ACHN (cell line): ENCODE measurements around the gene ZMAT5.
A peak's percentile ranks its signal among the peaks of the same experiment; 100 is the strongest.
"Not testable (repeated sequence)": the region's sequence is repeated elsewhere in the genome, so short reads cannot be mapped to it uniquely, and the experiment has no call there.

Source experiments
- DNase-seq: peaks from one replicate; pipeline ENCODE4 v3.0.0-alpha.2; 2015
- in situ Hi-C: cut with HindIII; loops from 2 replicates; pipeline ENCODE4 v1.10.0; 2017; ENCODE audit warnings: low sequenced_read_pairs, low pct_ligation_motif_present, low pct_unique_long_range_greater_than_20kb

ZMAT5 gene

DNA sequence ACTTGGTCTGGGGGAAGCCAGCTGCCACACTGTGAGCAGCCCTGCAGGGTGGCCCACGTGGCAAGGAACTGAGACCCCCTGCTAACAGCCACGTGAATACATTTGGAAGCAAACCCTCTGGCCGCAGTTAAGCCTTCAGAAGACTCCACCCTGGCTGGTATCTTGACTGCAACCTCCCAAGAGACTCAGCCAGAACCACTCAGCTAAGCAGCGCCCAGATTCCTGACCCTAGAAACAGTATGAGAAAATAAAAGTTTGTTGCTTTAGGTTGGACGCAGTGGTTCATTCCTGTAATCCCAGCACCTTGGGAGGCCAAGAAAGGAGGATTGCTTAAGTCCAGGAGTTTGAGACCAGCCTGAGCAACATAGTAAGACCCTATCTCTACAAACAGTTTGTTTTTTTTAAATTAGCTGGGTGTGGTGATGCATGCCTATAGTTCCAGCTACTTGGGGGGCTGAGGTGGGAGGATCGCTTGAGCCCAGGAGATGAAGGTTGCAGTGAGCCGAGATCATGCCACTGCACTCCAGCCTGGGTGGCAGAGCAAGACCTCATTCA is 8.7 kb downstream of the ZMAT5 start:
- no peak for DNase-seq
- in situ Hi-C loops = no loop called here

GRCh38 chr22:29757096-29757495 is 9.7 kb downstream of the ZMAT5 start:
- in situ Hi-C loops = no loop called here

GRCh38 chr22:29756341-29756740 is 10.5 kb downstream of the ZMAT5 start:
- DNase-seq = no peak
- in situ Hi-C loops = no loop called here

More at GRCh38 chr22:29757096-29757495, 9.7 kb downstream of the ZMAT5 start:
- DNase-seq = no peak

GRCh38 chr22:29755889-29756288 is 10.9 kb downstream of the ZMAT5 start:
- no peak for DNase-seq
- in situ Hi-C loops = no loop called here

- DNase-seq, in situ Hi-C loops: not testable (repeated sequence)
Observed at GRCh38 chr22:29754658-29755395, 12.0 kb downstream of the ZMAT5 start.

DNA sequence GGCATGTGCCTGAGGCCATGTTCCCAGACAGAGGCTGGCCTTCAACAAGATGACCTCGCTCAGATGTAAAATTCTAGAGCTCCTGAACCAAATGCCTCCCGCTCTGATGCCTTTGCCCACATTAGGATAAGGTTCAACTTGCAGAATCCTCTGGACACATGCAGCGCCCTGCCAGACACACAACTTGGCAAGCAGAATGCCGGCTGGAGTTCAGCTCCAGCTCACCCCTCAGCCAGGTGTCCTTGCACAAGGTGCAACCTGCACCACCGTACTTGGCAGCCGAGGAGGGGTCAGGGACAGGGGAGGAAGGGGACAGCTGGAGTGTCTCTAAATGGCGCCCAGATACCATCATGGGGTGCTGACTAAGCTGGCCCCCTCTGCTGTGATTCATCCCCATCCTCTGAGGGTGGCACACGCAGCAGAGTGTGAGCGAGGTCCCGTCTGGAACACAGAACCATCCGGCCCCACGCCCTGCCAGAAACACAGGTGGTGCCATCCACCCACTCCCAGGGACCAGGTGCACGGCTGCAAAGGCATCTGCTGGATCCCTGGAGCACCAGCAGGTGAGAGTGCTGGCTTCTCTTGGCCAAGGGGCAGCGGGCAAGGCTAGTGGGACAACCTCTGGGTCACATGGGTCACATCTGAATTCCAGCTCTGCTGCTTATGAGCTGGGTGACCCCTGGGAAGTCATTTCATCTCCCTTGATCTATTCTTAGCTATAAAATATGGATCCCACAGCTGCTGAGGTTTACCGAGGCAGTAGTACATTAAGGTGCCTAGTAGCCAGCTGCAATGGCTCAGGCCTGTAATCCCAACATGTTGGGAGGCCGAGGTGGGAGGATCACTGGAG is 12.8 kb downstream of the ZMAT5 start:
- DNase-seq = no peak
- in situ Hi-C loops = no loop called here

GRCh38 chr22:29751669-29752068 is 15.1 kb downstream of the ZMAT5 start:
- no peak for DNase-seq
- in situ Hi-C loops = no loop called here

GRCh38 chr22:29750559-29751538 is 16.0 kb downstream of the ZMAT5 start:
- in situ Hi-C loops = no loop called here
- DNase-seq = no peak

GRCh38 chr22:29750029-29750428 is 16.8 kb downstream of the ZMAT5 start:
- no peak for DNase-seq
- in situ Hi-C loops = no loop called here

DNA sequence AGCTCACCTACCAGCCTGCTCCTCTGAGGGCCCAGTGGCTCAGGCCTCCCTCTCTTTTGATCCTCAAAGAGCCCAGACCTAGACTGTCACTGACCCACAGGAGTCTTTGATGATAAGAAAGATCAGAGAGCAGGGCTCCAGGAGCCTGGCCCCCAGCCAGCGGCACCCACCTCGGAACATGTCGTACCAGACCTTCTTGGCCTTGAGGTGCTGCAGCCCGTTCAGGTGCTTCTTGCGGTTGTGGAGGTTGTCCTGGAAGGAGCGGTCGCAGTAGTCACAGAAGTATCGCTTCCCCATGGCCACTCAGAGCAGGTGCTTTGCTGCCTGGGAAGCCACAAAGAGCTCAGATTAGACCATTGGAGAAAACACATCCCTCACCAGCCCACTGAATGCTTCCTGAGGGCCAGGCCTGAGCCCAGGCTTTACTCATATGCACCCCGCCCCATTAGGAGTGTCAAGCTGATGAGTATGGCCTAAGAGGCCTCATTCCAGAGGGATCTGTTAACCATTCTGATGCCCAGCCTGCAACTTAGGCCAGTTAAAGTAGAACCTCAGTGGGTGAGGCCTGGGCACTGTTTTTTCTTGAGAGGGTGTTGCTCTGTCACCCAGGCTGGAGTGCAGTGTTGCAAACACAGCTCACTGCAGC is 18.4 kb downstream of the ZMAT5 start:
- DNase-seq = no peak
- in situ Hi-C loops = no loop called here

GRCh38 chr22:29747832-29748231 is 19.0 kb downstream of the ZMAT5 start:
- in situ Hi-C loops = no loop called here
- no peak for DNase-seq

DNA sequence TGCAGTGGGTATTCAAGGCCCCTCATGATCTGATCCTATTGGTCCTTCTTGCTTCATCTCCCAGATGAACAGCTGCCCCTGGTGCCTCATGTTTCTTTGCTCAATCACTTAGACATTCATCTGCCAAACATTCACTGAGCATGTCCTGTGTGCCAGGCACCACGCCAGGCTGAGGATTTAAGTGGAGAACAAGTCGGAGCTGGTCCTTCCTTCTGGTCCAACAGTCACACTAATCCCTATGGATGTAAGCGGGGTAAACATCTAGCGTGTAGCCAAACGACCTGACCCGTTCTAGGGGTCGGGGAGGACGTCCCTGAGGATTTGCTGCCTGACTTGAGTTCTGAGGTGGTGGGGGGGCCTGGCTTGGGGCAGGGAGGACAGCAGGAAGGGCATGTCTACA is 21.9 kb downstream of the ZMAT5 start:
- DNase-seq = peak; percentile 25
- in situ Hi-C loops = no loop called here

DNA sequence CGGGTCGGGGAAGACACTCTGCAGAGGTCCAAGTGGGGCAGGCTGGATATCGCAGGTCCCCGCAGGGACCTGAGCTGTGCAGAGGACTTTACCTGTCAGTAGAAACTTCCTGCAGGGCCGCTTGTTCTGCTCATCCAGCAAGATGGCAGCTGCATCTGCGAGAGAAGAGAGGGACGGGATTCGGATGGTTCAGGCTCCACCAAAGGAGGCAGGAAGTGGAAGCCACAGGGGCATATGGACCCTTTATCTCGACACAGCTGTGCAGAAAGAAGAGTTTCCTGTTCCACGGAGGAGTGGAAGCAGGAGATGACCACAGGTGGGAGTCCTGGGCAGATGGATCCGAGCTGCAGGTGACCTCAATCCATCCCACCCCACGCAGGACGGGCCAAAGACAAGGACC is 24.5 kb downstream of the ZMAT5 start:
- DNase-seq = no peak

DNA sequence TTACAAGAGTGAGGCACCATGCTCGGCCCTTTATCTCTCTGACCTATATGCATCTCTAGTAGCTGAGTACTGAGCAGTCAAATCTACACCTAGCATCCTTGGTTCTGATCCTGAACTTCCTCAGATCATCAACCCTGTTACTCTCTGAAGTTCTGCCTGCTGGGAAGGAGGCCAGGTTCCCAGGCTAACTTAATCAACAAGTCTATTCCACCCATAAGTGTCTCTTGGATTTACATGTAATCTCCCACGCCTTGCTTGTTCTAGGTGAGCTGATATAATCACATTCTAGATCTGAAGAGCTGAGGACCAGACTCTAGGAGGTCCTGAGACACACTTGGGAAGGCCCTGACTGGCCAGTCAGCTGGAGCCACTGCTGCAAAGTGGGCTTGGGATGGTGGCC is 24.9 kb downstream of the ZMAT5 start:
- no peak for DNase-seq
- in situ Hi-C loops = no loop called here

More for the DNA sequence above, 24.5 kb downstream of the ZMAT5 start:
- in situ Hi-C loops = no loop called here

DNA sequence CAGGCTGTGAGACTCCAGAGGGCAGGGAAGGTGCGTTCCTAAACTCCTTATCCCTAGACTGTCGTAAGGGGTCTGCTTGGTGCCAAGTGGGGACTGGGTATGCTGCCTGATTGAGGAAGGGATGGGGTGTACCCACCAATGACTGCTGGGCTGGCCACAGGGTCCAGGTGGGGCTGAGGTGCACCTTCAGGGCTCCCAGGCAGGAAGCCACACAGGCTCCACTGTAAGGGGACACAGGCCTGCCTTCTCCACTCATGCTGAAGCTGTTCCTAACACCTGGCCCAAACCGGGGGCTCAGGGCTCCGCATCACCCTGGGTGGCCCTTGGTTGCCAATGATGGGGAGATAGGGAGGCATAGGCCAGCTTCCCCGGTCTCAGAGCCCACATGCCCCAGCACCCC is 26.6 kb downstream of the ZMAT5 start:
- in situ Hi-C loops = no loop called here

DNA sequence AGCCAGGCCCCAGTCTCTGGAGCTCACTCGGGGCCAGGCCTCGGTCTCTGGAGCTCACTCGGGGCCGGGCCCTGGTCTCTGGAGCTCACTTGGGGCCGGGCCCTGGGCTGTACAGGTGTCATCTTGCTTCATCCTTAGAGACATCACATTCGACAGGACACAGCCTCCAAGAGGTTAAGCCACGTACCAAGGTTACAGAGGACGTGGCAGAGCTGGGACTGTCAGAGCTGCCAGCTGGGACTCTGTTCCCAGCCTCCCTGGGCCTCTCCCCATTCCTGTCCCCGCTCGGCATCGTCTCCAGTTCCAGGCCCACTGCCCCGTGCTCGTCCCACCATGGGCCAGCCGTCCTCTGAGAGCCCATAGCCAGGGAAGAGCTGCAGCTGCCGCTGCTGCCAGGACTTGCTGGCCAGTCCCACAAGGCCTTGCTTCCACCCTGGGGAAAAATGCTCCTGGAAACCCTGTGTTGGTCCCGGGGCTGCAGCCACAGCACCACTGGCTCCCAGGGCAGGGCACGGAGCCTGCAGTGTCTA is 27.4 kb downstream of the ZMAT5 start:
- in situ Hi-C loops = no loop called here
- no peak for DNase-seq

More for the DNA sequence above, 26.6 kb downstream of the ZMAT5 start:
- no peak for DNase-seq

- in situ Hi-C loops = no loop called here
Observed at GRCh38 chr22:29738118-29738815, 28.5 kb downstream of the ZMAT5 start.

More at GRCh38 chr22:29738118-29738815, 28.5 kb downstream of the ZMAT5 start:
- DNase-seq = no peak
